Loucy (cell line): ENCODE measurements around the gene PSMD12.
A peak's percentile ranks its signal among the peaks of the same experiment; 100 is the strongest.
"Not testable (repeated sequence)": the region's sequence is repeated elsewhere in the genome, so short reads cannot be mapped to it uniquely, and the experiment has no call there.

Source experiments
- H2AFZ ChIP-seq: fragments of 200-600 bp; sonication (generic); 2 replicates; pipeline ENCODE4 v1.6.0; 2016; ENCODE audit warnings: antibody characterized with exemption, mild to moderate bottlenecking, low read length, moderate library complexity
- H3F3A ChIP-seq: fragments of 200-600 bp; 2 replicates; pipeline ENCODE4 v1.6.0; 2016; ENCODE audit warnings: antibody characterized with exemption, low read depth, mild to moderate bottlenecking
- H3K27me3 ChIP-seq: fragments of 200-600 bp; sonication (generic); 2 replicates; pipeline ENCODE4 v1.6.1; 2014; ENCODE audit warnings: low read length, mild to moderate bottlenecking; ENCODE audit not compliant: insufficient read depth, poor library complexity, severe bottlenecking
- H3K36me3 ChIP-seq: fragments of 200-600 bp; sonication (generic); 2 replicates; pipeline ENCODE4 v1.6.1; 2016; ENCODE audit warnings: low read length; ENCODE audit not compliant: insufficient read depth
- H3K4me1 ChIP-seq: fragments of 200-600 bp; sonication (generic); 2 replicates; pipeline ENCODE4 v1.5.1; 2014; ENCODE audit warnings: low read length, mild to moderate bottlenecking; ENCODE audit not compliant: insufficient read depth, poor library complexity, severe bottlenecking
- H3K4me2 ChIP-seq: fragments of 200-600 bp; sonication (generic); 2 replicates; pipeline ENCODE4 v1.6.0; 2014; ENCODE audit warnings: antibody characterized with exemption, low read length, low read depth, mild to moderate bottlenecking; ENCODE audit not compliant: poor library complexity, severe bottlenecking
- H3K4me3 ChIP-seq: fragments of 200-600 bp; sonication (generic); 2 replicates; pipeline ENCODE4 v1.5.1; 2014; ENCODE audit warnings: low read length, mild to moderate bottlenecking, mixed read lengths; ENCODE audit not compliant: poor library complexity, severe bottlenecking
- H3K79me2 ChIP-seq: fragments of 200-600 bp; sonication (generic); 2 replicates; pipeline ENCODE4 v1.6.1; 2014; ENCODE audit warnings: low read length; ENCODE audit not compliant: insufficient read depth
- H3K9ac ChIP-seq: fragments of 200-600 bp; sonication (generic); 2 replicates; pipeline ENCODE4 v1.6.0; 2014; ENCODE audit warnings: mild to moderate bottlenecking, low read depth, low read length, moderate library complexity; ENCODE audit not compliant: poor library complexity, severe bottlenecking
- H3K9me2 ChIP-seq: fragments of 200-600 bp; sonication (generic); replicated peaks from 2 replicates; pipeline ENCODE4 v1.6.1; 2016; ENCODE audit warnings: low read depth, low read length, mixed read lengths
- H3K9me3 ChIP-seq: fragments of 200-600 bp; sonication (generic); 2 replicates; pipeline ENCODE4 v1.6.1; 2014; ENCODE audit warnings: mild to moderate bottlenecking, antibody characterized with exemption, low read length, low read depth; ENCODE audit not compliant: insufficient read depth
- H4K20me1 ChIP-seq: fragments of 200-600 bp; sonication (generic); 2 replicates; pipeline ENCODE4 v1.6.0; 2014; ENCODE audit warnings: antibody characterized with exemption, low read length, mild to moderate bottlenecking; ENCODE audit not compliant: insufficient read depth, poor library complexity, severe bottlenecking
- CTCF ChIP-seq: fragments of 200-600 bp; sonication (generic); conservative IDR thresholded peaks from 2 replicates; pipeline ENCODE4 v1.5.1; 2014; ENCODE audit warnings: mild to moderate bottlenecking, antibody characterized with exemption, low read length
- EZH2phosphoT487 ChIP-seq: fragments of 200-600 bp; IDR thresholded peaks from 2 replicates; pipeline ENCODE4 v1.6.1; 2018; ENCODE audit warnings: antibody characterized with exemption, mild to moderate bottlenecking, moderate library complexity, borderline replicate concordance

The PSMD12 gene

GRCh38 chr17:67388986-67389385, 22.6 kb upstream of the PSMD12 start:
- Histone ChIP-seq H3K79me2 (0 out of 2 replicates have a peak, but pooled peaks cover 5% of the 10 kb centered on the region), H3K9ac (no peak overlapping the region)

GRCh38 chr17:67388536-67388935, 22.2 kb upstream of the PSMD12 start:
- not testable (repeated sequence) for H3K9ac ChIP-seq, H3K9me2 ChIP-seq, H3K27me3 ChIP-seq, H3K4me2 ChIP-seq, H3K4me3 ChIP-seq, H2AFZ ChIP-seq, H3K9me3 ChIP-seq, H3K79me2 ChIP-seq, H3K36me3 ChIP-seq, H3F3A ChIP-seq, H4K20me1 ChIP-seq
- H3K4me1 ChIP-seq, result peaks cover 13% of the 10 kb centered on the region

More at GRCh38 chr17:67388986-67389385, 22.6 kb upstream of the PSMD12 start:
- TF ChIP-seq CTCF, result no peak
- H3K4me2 ChIP-seq, result no peak overlapping the region
- H4K20me1 ChIP-seq, result no peaks in the 10 kb centered on the region
- 0 out of 2 replicates have a peak, but pooled peaks cover 3% of the 10 kb centered on the region for H3F3A ChIP-seq
- H3K9me2 ChIP-seq, result no peaks in the 10 kb centered on the region
- no peaks in the 10 kb centered on the region for H3K36me3 ChIP-seq
- no peaks in the 10 kb centered on the region for H3K9me3 ChIP-seq
- H3K4me1 ChIP-seq, result peaks cover 13% of the 10 kb centered on the region
- no peak overlapping the region for H2AFZ ChIP-seq
- H3K4me3 ChIP-seq, result no peak overlapping the region
- no peaks in the 10 kb centered on the region for H3K27me3 ChIP-seq

GRCh38 chr17:67386965-67387551, 20.7 kb upstream of the PSMD12 start:
- H3K4me2 ChIP-seq, result no peak overlapping the region
- 0 out of 2 replicates have a peak, but pooled peaks cover 5% of the 10 kb centered on the region for H3K79me2 ChIP-seq
- H3K4me1 ChIP-seq, result peaks cover 13% of the 10 kb centered on the region

More at GRCh38 chr17:67386965-67387551, 20.7 kb upstream of the PSMD12 start:
- Histone ChIP-seq H3K9me3 (no peaks in the 10 kb centered on the region), H2AFZ (no peak overlapping the region), H3K9me2 (no peaks in the 10 kb centered on the region), H3K27me3 (no peaks in the 10 kb centered on the region), H3K9ac (no peak overlapping the region), H4K20me1 (no peaks in the 10 kb centered on the region), H3K36me3 (no peaks in the 10 kb centered on the region), H3K4me3 (no peak overlapping the region), H3F3A (0 out of 2 replicates have a peak, but pooled peaks cover 3% of the 10 kb centered on the region)
- TF ChIP-seq EZH2phosphoT487, result no peak
- peak; percentile 98 for TF ChIP-seq CTCF
